ENCODE results near the gene DGCR2.

DNA sequence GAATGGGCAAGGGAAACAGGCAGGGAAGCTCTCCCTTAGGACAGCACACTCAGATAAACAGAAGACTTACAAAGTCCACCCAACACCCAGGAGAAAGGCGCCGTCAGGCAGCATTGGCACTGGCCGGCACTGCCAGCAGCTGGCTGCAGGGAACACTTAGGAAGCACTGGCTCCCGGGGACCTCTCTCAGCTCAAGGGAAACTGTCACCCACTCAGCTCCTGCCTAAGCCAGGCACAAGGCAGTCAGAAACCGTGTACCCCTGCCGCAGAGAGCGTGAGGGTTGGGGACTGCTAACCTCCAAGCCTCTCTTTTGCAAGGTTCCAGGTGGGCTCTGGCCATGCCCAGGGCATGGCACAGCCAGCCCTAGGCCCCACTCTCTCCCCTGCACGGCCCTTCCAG, 64.7 kb downstream of the DGCR2 start:
- TF ChIP-seq POLR2A (IDR thresholded peaks at IDR 0.05) = no peak
- no peak for TF ChIP-seq CTCF (IDR thresholded peaks at IDR 0.05)
